ENCODE results near the gene GPR39. TPM values are rescaled to one million over a fixed set of nuclear protein-coding genes. Genes with fewer than 3 reads are reported as not detected.

GPR39 gene
- total RNA-seq, 1 experiment from 2014 or later = 0.50 TPM

DNA sequence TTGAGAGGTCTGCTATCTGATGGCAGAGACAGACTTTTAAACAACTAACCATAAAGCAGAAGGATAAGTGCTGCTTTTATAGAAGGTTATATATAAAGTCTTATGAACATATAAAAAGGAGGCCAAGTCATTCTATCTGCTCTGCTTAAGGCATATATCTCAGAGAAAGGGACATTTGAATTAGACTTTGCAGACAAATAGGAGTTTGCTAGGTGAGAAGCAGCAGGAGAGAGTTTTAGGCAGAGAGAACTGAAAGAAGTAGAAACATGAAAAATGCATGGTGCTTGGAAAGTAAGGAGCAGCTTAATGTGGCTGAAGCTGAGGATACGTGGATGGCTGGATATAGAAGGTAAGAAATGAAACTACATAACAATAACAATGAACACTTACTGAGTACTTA, 188.0 kb downstream of the GPR39 start:
- no CpG with 5 or more reads among the region's 1 CpG for WGBS (ENCODE audit: extremely low coverage, insufficient read length, low lambda C conversion rate)
- Mint-ChIP-seq H3K4me1 (peaks cover 13 to 24% of the 10 kb centered on the region in 2 experiments), H3K4me3 (no peak overlapping the region), H3K36me3 (ENCODE audit: insufficient read depth in 1 of 3, low read depth in 3 of 3) (no peaks in the 10 kb centered on the region; a peak in 1 of 7 replicates), H3K27ac (no peak overlapping the region), H3K27me3 (ENCODE audit: low read depth) (peaks cover 3% of the 10 kb centered on the region), H3K9me3 (no peaks in the 10 kb centered on the region)
- H2BK20ac ChIP-seq (ENCODE audit: low read depth, low read length, poor library complexity, severe bottlenecking) = no peak overlapping the region
- no peak for DNase-seq
- no peaks in the 10 kb centered on the region for H3K23me2 ChIP-seq (ENCODE audit: insufficient read length, low read depth, low read length, poor library complexity, severe bottlenecking)
- no peak overlapping the region for H3K23ac ChIP-seq (ENCODE audit: insufficient read length, low read depth, low read length)
- no peak overlapping the region for H4K91ac ChIP-seq (ENCODE audit: insufficient read length, low read depth, low read length)
- H3K18ac ChIP-seq (ENCODE audit: insufficient read length, low read depth, low read length) = no peak overlapping the region
- no peaks in the 10 kb centered on the region for H3K79me2 ChIP-seq (ENCODE audit: insufficient read depth, low read length)
- no peak overlapping the region for H4K8ac ChIP-seq (replicated peaks; ENCODE audit: insufficient read length, low read depth, low read length)
- H3K4me1 ChIP-seq (ENCODE audit: insufficient read depth, low read length) = no peaks in the 10 kb centered on the region; the same call in 1 of the 2 replicates
- TF ChIP-seq, protein P1, sequence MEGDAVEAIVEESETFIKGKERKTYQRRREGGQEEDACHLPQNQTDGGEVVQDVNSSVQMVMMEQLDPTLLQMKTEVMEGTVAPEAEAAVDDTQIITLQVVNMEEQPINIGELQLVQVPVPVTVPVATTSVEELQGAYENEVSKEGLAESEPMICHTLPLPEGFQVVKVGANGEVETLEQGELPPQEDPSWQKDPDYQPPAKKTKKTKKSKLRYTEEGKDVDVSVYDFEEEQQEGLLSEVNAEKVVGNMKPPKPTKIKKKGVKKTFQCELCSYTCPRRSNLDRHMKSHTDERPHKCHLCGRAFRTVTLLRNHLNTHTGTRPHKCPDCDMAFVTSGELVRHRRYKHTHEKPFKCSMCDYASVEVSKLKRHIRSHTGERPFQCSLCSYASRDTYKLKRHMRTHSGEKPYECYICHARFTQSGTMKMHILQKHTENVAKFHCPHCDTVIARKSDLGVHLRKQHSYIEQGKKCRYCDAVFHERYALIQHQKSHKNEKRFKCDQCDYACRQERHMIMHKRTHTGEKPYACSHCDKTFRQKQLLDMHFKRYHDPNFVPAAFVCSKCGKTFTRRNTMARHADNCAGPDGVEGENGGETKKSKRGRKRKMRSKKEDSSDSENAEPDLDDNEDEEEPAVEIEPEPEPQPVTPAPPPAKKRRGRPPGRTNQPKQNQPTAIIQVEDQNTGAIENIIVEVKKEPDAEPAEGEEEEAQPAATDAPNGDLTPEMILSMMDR (conservative IDR thresholded peaks at IDR 0.05) = no peak
- no peak overlapping the region for H3K4me2 ChIP-seq (ENCODE audit: insufficient read depth, insufficient read length, low read length)
- H3K9ac ChIP-seq (ENCODE audit: extremely low read depth, insufficient read length, low read length) = no peak overlapping the region
- no peak overlapping the region for H2BK15ac ChIP-seq (ENCODE audit: low read depth, low read length)
- H3K9me3 ChIP-seq (ENCODE audit: control insufficient read depth, low read depth, low read length) = no peaks in the 10 kb centered on the region
- no peak overlapping the region for H2AK5ac ChIP-seq (ENCODE audit: insufficient read length, low read length)
- no peak overlapping the region for H3K27ac ChIP-seq (ENCODE audit: insufficient read length, low read depth, low read length)
- no peak overlapping the region for H3K14ac ChIP-seq (ENCODE audit: insufficient read depth, low read length)
- H2BK120ac ChIP-seq (ENCODE audit: low read depth, low read length, poor library complexity, severe bottlenecking) = no peak overlapping the region
- no peak overlapping the region for H2BK12ac ChIP-seq (ENCODE audit: insufficient read length, low read depth, low read length)
- no peak overlapping the region for H2BK5ac ChIP-seq (ENCODE audit: insufficient read length, low read length)
- H2AFZ ChIP-seq (ENCODE audit: low read length) = no peak overlapping the region
- no peak overlapping the region for H3K4ac ChIP-seq (ENCODE audit: low read depth, low read length)
- H4K20me1 ChIP-seq (ENCODE audit: control insufficient read depth, insufficient read depth, insufficient read length) = no peaks in the 10 kb centered on the region
- H4K5ac ChIP-seq (ENCODE audit: insufficient read length, low read depth, low read length) = no peak overlapping the region
- H3K56ac ChIP-seq (ENCODE audit: insufficient read length, low read depth, low read length) = no peak overlapping the region
- H3K79me1 ChIP-seq (ENCODE audit: insufficient read depth, low read depth, low read length, poor library complexity, severe bottlenecking) = no peaks in the 10 kb centered on the region
- no peaks in the 10 kb centered on the region for H3K27me3 ChIP-seq (ENCODE audit: insufficient read depth, low read length)
- no peak overlapping the region for H3T11ph ChIP-seq (ENCODE audit: low read length)

Measured in H9 (cell line).